ENCODE measurements around the gene KCNIP3.

The KCNIP3 gene

DNA sequence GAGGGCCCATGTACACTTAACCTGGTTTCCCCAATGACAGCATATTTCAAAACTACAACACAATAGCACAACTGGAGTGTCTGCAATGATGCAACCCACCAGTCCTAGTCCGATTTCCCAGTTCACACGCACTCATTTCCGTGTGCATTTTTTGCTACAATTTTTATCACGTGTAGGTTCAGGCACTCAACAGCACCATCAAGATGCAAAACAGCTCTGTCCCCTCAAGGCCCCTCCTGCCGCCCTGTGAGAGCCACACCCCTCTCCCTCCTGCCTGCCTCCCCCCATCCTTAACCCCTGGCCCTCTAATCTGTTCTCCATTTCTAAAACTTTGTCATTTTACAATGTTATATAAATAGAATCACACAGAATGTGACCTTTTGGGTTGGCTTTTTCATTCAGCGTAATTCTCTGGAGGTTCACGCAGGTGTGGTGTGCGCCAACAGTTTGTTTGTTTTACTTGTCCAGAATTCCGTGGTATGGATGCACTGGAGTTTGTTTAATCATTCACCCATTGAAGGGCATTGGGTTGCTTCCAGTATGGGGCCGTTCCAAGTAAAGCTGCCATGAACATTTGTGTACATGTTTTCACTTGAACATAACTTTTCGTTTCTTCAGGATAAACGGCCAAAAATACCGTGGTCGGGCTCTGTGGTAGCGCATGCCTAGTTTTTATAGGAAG, 8.4 kb downstream of the KCNIP3 start:
- Histone ChIP-seq H3K9ac (ENCODE audit: low read length in 5 of 5) (no peak overlapping the region), H3K27ac (ENCODE audit: low read depth, low read length) (no peak overlapping the region), H3K36me3 (ENCODE audit: control insufficient read depth in 5 of 5, insufficient read depth in 5 of 5, low read length in 5 of 5) (no peaks in the 10 kb centered on the region), H3K4me3 (ENCODE audit: low read depth in 1 of 5, low read length in 5 of 5) (no peak overlapping the region), H3K27me3 (ENCODE audit: control insufficient read depth in 5 of 5, insufficient read depth in 4 of 5, low read length in 5 of 5) (peaks cover 8 to 32% (median 20%) of the 10 kb centered on the region in 5 donors), H3K9me3 (ENCODE audit: control insufficient read depth in 5 of 5, low read length in 5 of 5) (no peaks in the 10 kb centered on the region), H3K4me1 (ENCODE audit: control insufficient read depth in 5 of 5, insufficient read depth in 5 of 5, low read length in 5 of 5) (no peaks in the 10 kb centered on the region)

DNA sequence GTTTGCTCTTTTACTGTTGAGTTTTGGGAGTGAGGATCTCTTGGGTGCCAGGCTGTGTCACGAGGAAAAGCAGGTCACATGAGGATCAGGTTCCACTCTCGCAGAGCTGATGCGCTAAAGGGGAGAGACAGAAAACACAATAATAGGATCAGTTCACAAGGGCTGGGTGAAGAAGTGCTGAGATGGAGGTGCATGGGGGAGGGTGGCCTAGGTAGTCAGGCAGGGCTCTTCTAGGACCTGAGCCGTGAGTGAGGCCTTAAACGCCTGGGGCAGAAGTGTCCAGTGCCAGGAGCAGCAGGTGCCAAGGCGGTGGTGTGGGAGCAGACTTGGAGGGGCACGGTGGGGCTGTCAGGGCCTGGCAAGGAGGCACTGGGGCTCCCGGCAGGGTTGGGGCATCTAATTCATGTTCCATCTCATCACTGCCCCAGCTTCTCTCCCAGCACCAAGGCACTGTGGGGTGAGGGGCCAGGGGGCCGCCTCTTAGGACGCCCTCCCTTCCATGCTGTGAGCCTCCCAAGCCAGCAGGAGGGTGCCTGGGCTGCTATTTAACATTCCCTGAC, 9.3 kb downstream of the KCNIP3 start:
- H3K9me3 ChIP-seq (ENCODE audit: control insufficient read depth in 5 of 5, low read length in 5 of 5), result no peaks in the 10 kb centered on the region
- no peak overlapping the region for H3K4me3 ChIP-seq (ENCODE audit: low read depth in 1 of 5, low read length in 5 of 5)
- H3K27ac ChIP-seq (ENCODE audit: low read depth, low read length), result no peak overlapping the region
- H3K9ac ChIP-seq (ENCODE audit: low read length in 5 of 5), result no peak overlapping the region
- H3K36me3 ChIP-seq (ENCODE audit: control insufficient read depth in 5 of 5, insufficient read depth in 5 of 5, low read length in 5 of 5), result no peaks in the 10 kb centered on the region
- H3K27me3 ChIP-seq (ENCODE audit: control insufficient read depth in 5 of 5, insufficient read depth in 4 of 5, low read length in 5 of 5), result peaks cover 6 to 34% (median 18%) of the 10 kb centered on the region in 5 donors
- no peaks in the 10 kb centered on the region for H3K4me1 ChIP-seq (ENCODE audit: control insufficient read depth in 5 of 5, insufficient read depth in 5 of 5, low read length in 5 of 5)

DNA sequence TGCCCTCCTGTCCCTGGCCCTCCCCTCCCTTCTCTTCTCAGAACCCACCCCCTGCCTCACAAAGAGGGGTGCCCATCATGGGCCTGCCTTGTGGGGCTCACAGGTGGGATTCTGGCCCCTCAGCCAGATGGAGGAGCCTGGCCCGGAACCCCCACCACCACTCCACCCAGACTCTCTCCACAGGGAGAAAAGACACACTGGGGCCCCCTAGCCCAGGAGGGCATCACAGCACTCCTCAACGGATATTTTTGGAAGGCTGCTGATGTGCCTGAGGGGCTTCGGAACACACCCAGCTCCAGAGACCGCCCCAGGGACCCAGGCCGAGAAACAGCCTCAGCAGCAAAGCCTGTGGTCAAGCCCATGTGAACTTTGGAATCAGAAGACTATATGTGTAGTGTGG, 9.9 kb downstream of the KCNIP3 start:
- Histone ChIP-seq H3K27ac (ENCODE audit: low read depth, low read length) (no peak overlapping the region), H3K4me3 (ENCODE audit: low read depth in 1 of 5, low read length in 5 of 5) (no peak overlapping the region), H3K36me3 (ENCODE audit: control insufficient read depth in 5 of 5, insufficient read depth in 5 of 5, low read length in 5 of 5) (no peaks in the 10 kb centered on the region), H3K4me1 (ENCODE audit: control insufficient read depth in 5 of 5, insufficient read depth in 5 of 5, low read length in 5 of 5) (no peaks in the 10 kb centered on the region), H3K9ac (ENCODE audit: low read length in 5 of 5) (no peak overlapping the region), H3K9me3 (ENCODE audit: control insufficient read depth in 5 of 5, low read length in 5 of 5) (no peaks in the 10 kb centered on the region), H3K27me3 (ENCODE audit: control insufficient read depth in 5 of 5, insufficient read depth in 4 of 5, low read length in 5 of 5) (peaks cover 6 to 33% (median 16%) of the 10 kb centered on the region in 5 donors)

DNA sequence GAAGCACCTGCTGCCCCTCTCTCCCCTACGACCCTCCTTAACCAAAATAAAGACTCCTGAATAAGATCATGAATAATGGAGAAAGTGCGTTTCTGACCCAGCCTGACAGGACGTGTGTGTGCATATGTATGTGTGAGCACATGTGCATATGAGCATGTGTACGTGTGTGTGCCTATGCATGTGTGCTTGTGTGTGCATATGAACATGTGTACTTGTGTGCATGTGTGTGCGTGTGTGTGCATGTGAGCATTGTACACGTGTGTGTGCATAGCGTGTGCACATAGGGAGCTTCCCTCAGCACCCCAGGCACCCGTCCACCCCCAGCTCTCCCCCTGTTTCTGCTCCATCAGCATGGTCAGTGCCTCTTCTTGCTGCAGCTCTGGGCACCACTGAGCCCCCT, 10.7 kb downstream of the KCNIP3 start:
- peaks cover 6 to 27% (median 11%) of the 10 kb centered on the region in 5 donors for H3K27me3 ChIP-seq (ENCODE audit: control insufficient read depth in 5 of 5, insufficient read depth in 4 of 5, low read length in 5 of 5)
- no peak overlapping the region for H3K9ac ChIP-seq (ENCODE audit: low read length in 5 of 5)
- no peak overlapping the region for H3K27ac ChIP-seq (ENCODE audit: low read depth, low read length)
- no peaks in the 10 kb centered on the region for H3K9me3 ChIP-seq (ENCODE audit: control insufficient read depth in 5 of 5, low read length in 5 of 5)
- no peaks in the 10 kb centered on the region for H3K4me1 ChIP-seq (ENCODE audit: control insufficient read depth in 5 of 5, insufficient read depth in 5 of 5, low read length in 5 of 5)
- no peak overlapping the region for H3K4me3 ChIP-seq (ENCODE audit: low read depth in 1 of 5, low read length in 5 of 5)
- no peaks in the 10 kb centered on the region for H3K36me3 ChIP-seq (ENCODE audit: control insufficient read depth in 5 of 5, insufficient read depth in 5 of 5, low read length in 5 of 5)

DNA sequence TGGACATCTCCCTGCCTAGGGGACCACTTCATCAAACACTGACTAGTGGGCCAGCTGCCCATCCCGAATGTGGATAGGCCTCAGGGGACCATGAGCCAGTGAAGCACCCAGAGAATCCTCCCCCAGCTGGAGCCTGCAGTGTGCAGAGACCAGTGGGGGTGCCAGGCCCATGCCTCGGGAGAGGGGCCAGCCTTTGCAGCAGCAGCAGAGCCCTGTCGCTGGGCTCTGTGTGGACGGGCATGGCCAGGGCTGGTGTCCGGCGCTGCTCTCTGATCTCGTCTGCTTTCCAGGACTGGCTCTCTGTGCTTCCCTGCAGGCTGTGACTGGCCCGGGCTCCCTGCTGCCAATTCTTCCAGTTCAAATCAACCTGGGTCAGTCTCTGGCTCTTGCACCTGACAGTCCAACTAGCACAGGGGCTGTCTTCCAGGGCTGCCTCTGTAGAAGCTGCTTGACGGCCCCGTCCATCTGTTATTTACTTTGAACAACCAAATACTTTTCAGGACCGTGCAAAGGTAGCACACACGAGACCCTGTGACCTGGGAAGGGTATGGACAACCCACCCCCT, 11.4 kb downstream of the KCNIP3 start:
- Histone ChIP-seq H3K4me1 (ENCODE audit: control insufficient read depth in 5 of 5, insufficient read depth in 5 of 5, low read length in 5 of 5) (no peaks in the 10 kb centered on the region), H3K9ac (ENCODE audit: low read length in 5 of 5) (no peak overlapping the region)

DNA sequence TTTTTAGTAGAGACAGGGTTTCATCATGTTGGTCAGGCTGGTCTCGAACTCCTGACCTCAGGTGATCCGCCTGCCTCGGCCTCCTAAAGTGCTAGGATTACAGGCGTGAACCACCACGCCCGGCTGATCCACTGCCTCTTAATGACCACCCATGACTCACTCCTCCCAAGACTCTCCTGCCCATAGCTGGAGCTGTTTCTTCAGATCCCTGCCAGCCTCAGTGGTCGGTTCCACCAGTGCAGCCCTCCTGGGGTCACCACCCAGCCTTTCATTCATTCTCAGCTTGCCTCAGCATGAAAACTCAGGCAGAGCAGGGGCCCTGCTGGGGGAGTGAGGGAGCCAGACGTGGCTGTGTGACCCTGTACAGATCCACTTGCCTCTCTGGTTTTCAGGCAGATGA, 12.5 kb downstream of the KCNIP3 start:
- no peak overlapping the region for H3K9ac ChIP-seq (ENCODE audit: low read length in 5 of 5)
- H3K9me3 ChIP-seq (ENCODE audit: control insufficient read depth in 5 of 5, low read length in 5 of 5), result no peaks in the 10 kb centered on the region
- H3K4me1 ChIP-seq (ENCODE audit: control insufficient read depth in 5 of 5, insufficient read depth in 5 of 5, low read length in 5 of 5), result no peaks in the 10 kb centered on the region
- no peak overlapping the region for H3K27ac ChIP-seq (ENCODE audit: low read depth, low read length)
- H3K36me3 ChIP-seq (ENCODE audit: control insufficient read depth in 5 of 5, insufficient read depth in 5 of 5, low read length in 5 of 5), result no peaks in the 10 kb centered on the region
- no peak overlapping the region for H3K4me3 ChIP-seq (ENCODE audit: low read depth in 1 of 5, low read length in 5 of 5)
- H3K27me3 ChIP-seq (ENCODE audit: control insufficient read depth in 5 of 5, insufficient read depth in 4 of 5, low read length in 5 of 5), result peaks cover 6 to 23% (median 20%) of the 10 kb centered on the region in 5 donors

More for the DNA sequence above, 11.4 kb downstream of the KCNIP3 start:
- Histone ChIP-seq H3K4me3 (ENCODE audit: low read depth in 1 of 5, low read length in 5 of 5) (no peak overlapping the region), H3K36me3 (ENCODE audit: control insufficient read depth in 5 of 5, insufficient read depth in 5 of 5, low read length in 5 of 5) (no peaks in the 10 kb centered on the region), H3K27ac (ENCODE audit: low read depth, low read length) (no peak overlapping the region), H3K9me3 (ENCODE audit: control insufficient read depth in 5 of 5, low read length in 5 of 5) (no peaks in the 10 kb centered on the region), H3K27me3 (ENCODE audit: control insufficient read depth in 5 of 5, insufficient read depth in 4 of 5, low read length in 5 of 5) (peaks cover 6 to 22% (median 16%) of the 10 kb centered on the region in 5 donors)

DNA sequence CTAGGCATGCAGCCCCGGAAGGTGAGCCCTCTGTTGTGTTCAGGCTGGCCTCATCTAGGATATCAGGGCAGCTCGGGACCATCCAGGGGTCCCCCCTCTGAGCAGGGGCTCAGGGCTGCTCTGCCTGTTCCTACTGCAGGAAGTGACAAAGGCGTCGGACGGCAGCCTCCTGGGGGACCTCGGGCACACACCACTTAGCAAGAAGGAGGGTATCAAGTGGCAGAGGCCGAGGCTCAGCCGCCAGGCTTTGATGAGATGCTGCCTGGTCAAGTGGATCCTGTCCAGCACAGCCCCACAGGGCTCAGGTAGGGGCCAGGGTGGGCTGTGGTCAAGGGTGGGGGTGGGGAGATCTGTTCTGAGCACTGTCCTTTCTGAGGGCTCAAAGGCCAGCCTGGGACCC, 13.1 kb downstream of the KCNIP3 start:
- H3K36me3 ChIP-seq (ENCODE audit: control insufficient read depth in 5 of 5, insufficient read depth in 5 of 5, low read length in 5 of 5), result no peaks in the 10 kb centered on the region
- no peak overlapping the region for H3K27ac ChIP-seq (ENCODE audit: low read depth, low read length)
- peaks cover 6 to 29% (median 20%) of the 10 kb centered on the region in 5 donors for H3K27me3 ChIP-seq (ENCODE audit: control insufficient read depth in 5 of 5, insufficient read depth in 4 of 5, low read length in 5 of 5)
- H3K4me1 ChIP-seq (ENCODE audit: control insufficient read depth in 5 of 5, insufficient read depth in 5 of 5, low read length in 5 of 5), result no peaks in the 10 kb centered on the region
- no peak overlapping the region for H3K4me3 ChIP-seq (ENCODE audit: low read depth in 1 of 5, low read length in 5 of 5)
- no peak overlapping the region for H3K9ac ChIP-seq (ENCODE audit: low read length in 5 of 5)
- H3K9me3 ChIP-seq (ENCODE audit: control insufficient read depth in 5 of 5, low read length in 5 of 5), result no peaks in the 10 kb centered on the region

DNA sequence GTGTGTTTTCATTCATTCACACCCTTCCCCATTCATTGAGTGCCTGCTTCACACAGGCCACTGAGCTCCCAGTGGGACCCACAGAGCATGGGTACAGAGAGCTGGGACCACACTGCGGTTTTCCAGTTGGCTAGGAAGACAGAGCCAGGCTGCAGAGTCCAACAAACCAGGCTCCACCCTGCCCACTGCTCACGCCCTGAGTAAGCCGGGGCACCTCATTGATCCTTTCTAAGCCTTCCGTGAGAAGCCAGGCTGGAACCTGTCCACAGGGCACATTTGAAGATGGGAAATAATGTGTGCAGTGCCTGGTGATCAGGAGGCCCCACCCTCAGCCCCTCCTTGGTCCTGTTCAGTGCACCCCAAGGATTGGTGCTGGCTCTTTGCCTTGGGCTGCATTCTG, 13.5 kb downstream of the KCNIP3 start:
- Histone ChIP-seq H3K4me1 (ENCODE audit: control insufficient read depth in 5 of 5, insufficient read depth in 5 of 5, low read length in 5 of 5) (no peaks in the 10 kb centered on the region), H3K36me3 (ENCODE audit: control insufficient read depth in 5 of 5, insufficient read depth in 5 of 5, low read length in 5 of 5) (no peaks in the 10 kb centered on the region), H3K27ac (ENCODE audit: low read depth, low read length) (no peak overlapping the region), H3K27me3 (ENCODE audit: control insufficient read depth in 5 of 5, insufficient read depth in 4 of 5, low read length in 5 of 5) (peaks cover 6 to 29% (median 20%) of the 10 kb centered on the region in 5 donors), H3K9me3 (ENCODE audit: control insufficient read depth in 5 of 5, low read length in 5 of 5) (no peaks in the 10 kb centered on the region), H3K9ac (ENCODE audit: low read length in 5 of 5) (no peak overlapping the region), H3K4me3 (ENCODE audit: low read depth in 1 of 5, low read length in 5 of 5) (no peak overlapping the region)

DNA sequence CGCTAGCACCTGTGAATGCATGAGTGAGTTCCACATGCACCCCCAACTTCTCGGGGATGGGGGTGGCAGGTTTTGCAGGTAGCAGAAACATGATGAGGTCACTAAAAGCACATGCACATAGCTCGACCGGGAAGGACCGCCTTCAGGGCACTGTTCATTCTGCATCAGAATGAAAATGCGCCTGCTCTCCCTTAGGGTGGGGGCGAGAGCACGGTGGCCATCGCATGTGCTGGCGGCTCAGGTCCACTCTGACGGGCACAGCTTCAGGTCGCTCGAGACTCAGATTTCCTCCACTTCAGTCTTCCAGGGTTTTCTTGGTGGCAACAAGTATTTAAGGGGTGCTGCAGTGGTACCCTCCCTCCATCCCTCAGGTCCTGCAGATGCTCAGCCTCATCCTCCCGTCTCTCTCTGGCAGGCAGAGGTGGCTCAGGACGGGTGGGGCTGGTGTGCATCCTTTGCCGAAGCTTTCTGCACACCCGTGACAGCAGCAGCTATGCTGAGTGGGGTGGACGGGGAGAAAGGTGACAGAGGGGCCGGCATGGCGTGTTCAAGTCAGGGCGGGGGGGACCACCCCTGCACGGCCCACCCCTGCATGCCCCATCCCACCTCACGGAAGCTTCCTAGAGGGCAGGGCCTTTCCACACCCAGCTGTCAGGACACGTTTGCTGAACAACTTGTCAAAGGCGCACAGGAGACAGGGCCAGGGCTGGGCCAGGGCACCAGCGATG, 14.8 kb downstream of the KCNIP3 start:
- Histone ChIP-seq H3K9ac (ENCODE audit: low read length in 5 of 5) (no peak overlapping the region), H3K36me3 (ENCODE audit: control insufficient read depth in 5 of 5, insufficient read depth in 5 of 5, low read length in 5 of 5) (no peaks in the 10 kb centered on the region), H3K9me3 (ENCODE audit: control insufficient read depth in 5 of 5, low read length in 5 of 5) (no peaks in the 10 kb centered on the region), H3K27ac (ENCODE audit: low read depth, low read length) (no peak overlapping the region), H3K4me1 (ENCODE audit: control insufficient read depth in 5 of 5, insufficient read depth in 5 of 5, low read length in 5 of 5) (peaks cover 0 to 7% (median 0%) of the 10 kb centered on the region in 5 donors), H3K27me3 (ENCODE audit: control insufficient read depth in 5 of 5, insufficient read depth in 4 of 5, low read length in 5 of 5) (peaks cover 6 to 29% (median 20%) of the 10 kb centered on the region in 5 donors), H3K4me3 (ENCODE audit: low read depth in 1 of 5, low read length in 5 of 5) (no peak overlapping the region)

All from subcutaneous abdominal adipose tissue (tissue), 5 donors.